HCT116 (cell line): ENCODE results near the gene FAM83G. TPM values are rescaled to one million over a fixed set of nuclear protein-coding genes. Genes with fewer than 3 reads are reported as not detected.

Experiments used
- ATAC-seq: fragments of 200-7000 bp; cut with Tn5 transposase; 2 replicates; pipeline ENCODE4 v1.9.1; 2020; ENCODE audit warnings: mild to moderate bottlenecking, moderate library complexity
- BruUV-seq: library from RNA; stranded (reverse); fragments of 400-500 nt; replicated peaks from 2 replicates; lab custom pipeline; 2021; lab: Mats Ljungman, UMichigan
- CTCF ChIA-PET: fragments of 300-600 bp; sonication (Branson Sonifier 250); formaldehyde crosslinking; loops from one replicate; lab custom pipeline; 2021; ENCODE audit warnings: antibody characterized with exemption; lab: Charles Lee
- POLR2A ChIA-PET: fragments of 300-600, 350-600 bp; sonication (Branson Sonifier 250); formaldehyde crosslinking; loops from one replicate; lab custom pipeline; 2021; ENCODE audit warnings: antibody characterized with exemption; lab: Charles Lee
- RAD21 ChIA-PET, 2 experiments: fragments of 300-600 bp; sonication (Branson Sonifier 250); formaldehyde crosslinking; loops; one replicate each; lab custom pipeline; 2023; ENCODE audit warnings: low total read pairs in 2 of 2; ENCODE audit not compliant: uncharacterized antibody in 2 of 2, unreplicated experiment in 2 of 2, low non-redundant PET in 1 of 2; lab: Charles Lee
- DNase-seq: peaks from one replicate; pipeline ENCODE4 v3.0.0-alpha.2; 2010; ENCODE audit warnings: low read depth, low spot score
- H2AFZ ChIP-seq: fragments of 200-600 bp; shearing (Covaris generic), sonication (generic); 2 replicates; pipeline ENCODE4 v1.6.1; 2017; ENCODE audit warnings: low read depth, mixed run types, mixed read lengths, antibody characterized with exemption, low read length; ENCODE audit not compliant: poor library complexity, severe bottlenecking
- H3K27ac ChIP-seq: 2 replicates; pipeline ENCODE4 v1.5.1; 2012; ENCODE audit warnings: low read depth, low read length
- H3K27me3 ChIP-seq: fragments of 200-600 bp; sonication (generic); 2 replicates; pipeline ENCODE4 v1.6.1; 2016; ENCODE audit warnings: mixed run types, low read length, mixed read lengths; ENCODE audit not compliant: insufficient read depth
- H3K36me3 ChIP-seq, 2 experiments: fragments of 200-500 bp in 1 of 2; fragments of 200-600 bp in 1 of 2; sonication (Bioruptor generic) in 1 of 2; sonication (generic) in 1 of 2; 2 replicates each; pipeline versions ENCODE4 v1.5.1 to v1.6.1; 2014 to 2016; ENCODE audit warnings: low read length in 2 of 2, inconsistent platforms in 1 of 2, mixed read lengths in 1 of 2, mixed run types in 1 of 2; ENCODE audit not compliant: insufficient read depth in 2 of 2, control insufficient read depth in 1 of 2
- H3K4me1 ChIP-seq, 2 experiments: fragments of 200-600 bp in 1 of 2; sonication (generic) in 1 of 2; 2 replicates each; pipeline versions ENCODE4 v1.5.1 to v1.6.1; 2012 to 2017; ENCODE audit warnings: low read length in 2 of 2, inconsistent platforms in 1 of 2, mild to moderate bottlenecking in 1 of 2, mixed read lengths in 1 of 2, mixed run types in 1 of 2, moderate library complexity in 1 of 2; ENCODE audit not compliant: insufficient read depth in 2 of 2, control insufficient read depth in 1 of 2
- H3K4me2 ChIP-seq: fragments of 200-600 bp; sonication (generic); 2 replicates; pipeline ENCODE4 v1.6.1; 2017; ENCODE audit warnings: mixed run types, low read length, mixed read lengths
- H3K4me3 ChIP-seq, 2 experiments: fragments of 200-600 bp in 1 of 2; sonication (generic) in 1 of 2; replicated peaks in 1 of 2; 2 replicates each; pipeline ENCODE4 v1.5.1; 2011 to 2016; ENCODE audit warnings: low read length in 2 of 2, control low read depth in 1 of 2, low read depth in 1 of 2, mild to moderate bottlenecking in 1 of 2, mixed read lengths in 1 of 2, mixed run types in 1 of 2
- H3K79me2 ChIP-seq: fragments of 200-600 bp; sonication (generic); 2 replicates; pipeline ENCODE4 v1.6.1; 2017; ENCODE audit warnings: mild to moderate bottlenecking, mixed run types, low read length, moderate library complexity, mixed read lengths; ENCODE audit not compliant: insufficient read depth
- H3K9ac ChIP-seq: fragments of 200-600 bp; sonication (generic); 2 replicates; pipeline ENCODE4 v1.6.1; 2016; ENCODE audit warnings: low read length, mixed read lengths
- H3K9me2 ChIP-seq: fragments of 200-600 bp; sonication (generic), shearing (Covaris generic); 2 replicates; pipeline ENCODE4 v1.6.1; 2017; ENCODE audit warnings: mixed run types, mild to moderate bottlenecking, moderate library complexity; ENCODE audit not compliant: insufficient read depth
- H3K9me3 ChIP-seq, 2 experiments: fragments of 200-500 bp in 1 of 2; fragments of 200-600 bp in 1 of 2; sonication (Bioruptor generic) in 1 of 2; sonication (generic) in 1 of 2; 2 replicates each; pipeline ENCODE4 v1.6.1; 2014 to 2017; ENCODE audit warnings: low read length in 2 of 2, mixed read lengths in 2 of 2, inconsistent platforms in 1 of 2, low read depth in 1 of 2, mild to moderate bottlenecking in 1 of 2, mixed run types in 1 of 2, moderate library complexity in 1 of 2; ENCODE audit not compliant: control insufficient read depth in 1 of 2, insufficient read depth in 1 of 2
- H4K20me1 ChIP-seq: fragments of 200-600 bp; sonication (generic), shearing (Covaris generic); 2 replicates; pipeline ENCODE4 v1.6.1; 2017; ENCODE audit warnings: mixed run types, mild to moderate bottlenecking, moderate library complexity; ENCODE audit not compliant: insufficient read depth
- ATF3 ChIP-seq: IDR thresholded peaks from 2 replicates; pipeline ENCODE4 v1.6.1; 2012
- CBX3 ChIP-seq: IDR thresholded peaks from 2 replicates; pipeline ENCODE4 v1.6.1; 2012; ENCODE audit warnings: low read depth
- CEBPB ChIP-seq: IDR thresholded peaks from 2 replicates; pipeline ENCODE4 v1.6.1; 2012; ENCODE audit warnings: low read depth
- CTCF ChIP-seq, 3 experiments: fragments of 200-600 bp in 1 of 3; sonication (generic) in 1 of 3; IDR thresholded peaks in 2 of 3; conservative IDR thresholded peaks in 1 of 3; 2 replicates each; pipeline ENCODE4 v1.5.1; 2012 to 2017; ENCODE audit warnings: low read depth in 2 of 3, low read length in 2 of 3, antibody characterized with exemption in 1 of 3, borderline replicate concordance in 1 of 3, control low read depth in 1 of 3, mild to moderate bottlenecking in 1 of 3, mixed read lengths in 1 of 3, mixed run types in 1 of 3, moderate library complexity in 1 of 3; ENCODE audit not compliant: insufficient read depth in 1 of 3
- EGR1 ChIP-seq: IDR thresholded peaks from 2 replicates; pipeline ENCODE4 v1.6.1; 2012; ENCODE audit warnings: low read depth
- ELF1 ChIP-seq: IDR thresholded peaks from 2 replicates; pipeline ENCODE4 v1.6.1; 2012; ENCODE audit warnings: low read depth, borderline replicate concordance
- FOSL1 ChIP-seq: IDR thresholded peaks from 2 replicates; pipeline ENCODE4 v1.6.1; 2012; ENCODE audit warnings: low read depth
- JUND ChIP-seq: IDR thresholded peaks from 2 replicates; pipeline ENCODE4 v1.6.1; 2012
- MAX ChIP-seq: IDR thresholded peaks from 2 replicates; pipeline ENCODE4 v1.6.1; 2012
- RAD21 ChIP-seq: IDR thresholded peaks from 2 replicates; pipeline ENCODE4 v1.6.1; 2012; ENCODE audit warnings: low read depth, mild to moderate bottlenecking
- REST ChIP-seq: IDR thresholded peaks from 2 replicates; pipeline ENCODE4 v1.6.1; 2012; ENCODE audit warnings: low read depth
- SIN3A ChIP-seq: IDR thresholded peaks from 2 replicates; pipeline ENCODE4 v1.6.1; 2012; ENCODE audit warnings: low read depth
- SP1 ChIP-seq: IDR thresholded peaks from 2 replicates; pipeline ENCODE4 v1.6.1; 2012; ENCODE audit warnings: low read depth
- SRF ChIP-seq: IDR thresholded peaks from 2 replicates; pipeline ENCODE4 v1.6.1; 2012; ENCODE audit warnings: low read depth
- YY1 ChIP-seq: IDR thresholded peaks from 2 replicates; pipeline ENCODE4 v1.6.1; 2011; ENCODE audit warnings: low read length, low read depth, moderate library complexity, mild to moderate bottlenecking; ENCODE audit not compliant: insufficient replicate concordance; ENCODE audit errors: extremely low read depth
- ZFX ChIP-seq: fragments of 450-650 bp; IDR thresholded peaks from 2 replicates; pipeline ENCODE4 v1.6.1; 2017
- intact Hi-C: fragments of 100-400 bp; cut with micrococcal nuclease; formaldehyde crosslinking; loops from 2 replicates; pipeline ENCODE4 v1.10.0; 2022
- total RNA-seq: library from RNA; stranded (reverse); gene quantifications from one replicate; pipeline ENCODE4 v1.2.1, GENCODE V29; 2021; ENCODE audit not compliant: unreplicated experiment

FAM83G gene
- total RNA-seq, 1 experiment from 2014 or later = 33.9 TPM

DNA sequence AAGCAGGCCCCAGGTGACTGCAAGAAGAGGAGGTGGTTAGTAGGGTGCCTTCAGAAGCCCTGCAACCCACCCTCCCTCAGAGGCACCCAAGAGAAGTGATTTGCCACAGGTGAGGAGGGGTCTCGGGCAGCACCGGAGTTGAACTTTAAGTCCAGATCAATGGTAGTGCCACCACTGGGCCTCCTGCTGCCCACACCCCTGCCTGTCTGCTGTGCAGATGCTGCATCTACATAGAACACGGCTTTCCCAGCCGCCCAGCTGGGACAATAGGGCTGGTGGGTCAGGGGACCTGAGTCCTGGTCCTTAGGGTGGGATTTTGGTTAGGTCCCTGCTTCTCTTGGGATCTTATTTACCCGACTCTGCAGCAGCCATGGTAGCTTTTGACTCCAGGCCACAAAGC lies 17.6 kb upstream of the FAM83G start:
- TF ChIP-seq ATF3 (no peak), JUND (no peak)
- TF ChIP-seq, all 23 proteins: peak for 0
- intact Hi-C loops = no loop called here
- Histone ChIP-seq H3K4me3 (no peak overlapping the region), H3K4me1 (peaks cover 0 to 6% of the 10 kb centered on the region in 2 experiments; a peak in 1 of 4 replicates), H3K27ac (no peak overlapping the region), H3K4me2 (no peak overlapping the region), H3K27me3 (no peaks in the 10 kb centered on the region), H3K9ac (no peak overlapping the region), H2AFZ (no peak overlapping the region), H3K9me3 (no peaks in the 10 kb centered on the region), H3K36me3 (no peaks in the 10 kb centered on the region), H3K9me2 (no peaks in the 10 kb centered on the region), H3K79me2 (no peaks in the 10 kb centered on the region), H4K20me1 (no peaks in the 10 kb centered on the region)
- POLR2A ChIA-PET = no interaction called here
- RAD21 ChIA-PET = no interaction called here
- DNase-seq (no peak), ATAC-seq (no peak)
- BruUV-seq = no TSS peak
- CTCF ChIA-PET = interaction anchor here (1.8 kb wide), 1 partner anchor 61 kb away, joined by 5 read pairs; no protein-coding TSS in a partner anchor

DNA sequence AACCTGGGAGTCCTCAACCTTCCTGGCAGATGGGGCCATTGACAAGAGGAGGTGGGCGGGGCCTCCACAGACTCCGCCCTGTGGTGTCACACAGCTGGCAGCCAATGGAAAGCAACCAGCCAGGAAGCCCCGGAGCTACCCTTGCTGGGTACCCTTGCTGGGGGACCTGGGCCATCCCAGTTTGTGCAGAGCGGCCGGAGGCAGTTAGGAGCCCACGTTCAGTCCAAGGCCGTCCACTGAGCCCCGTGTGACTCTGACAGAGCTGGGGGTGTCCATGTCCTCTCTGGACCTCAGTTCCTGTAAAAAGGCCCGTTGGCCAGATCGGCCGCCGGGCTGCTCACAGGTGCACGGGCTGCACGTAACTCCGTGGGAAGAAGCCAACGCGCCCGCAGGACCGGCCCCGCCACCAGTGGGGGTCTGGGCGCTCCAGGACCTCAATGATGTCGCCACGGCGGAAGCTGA lies 17.1 kb upstream of the FAM83G start:
- Histone ChIP-seq H3K9me3 (no peaks in the 10 kb centered on the region), H3K27me3 (no peaks in the 10 kb centered on the region), H2AFZ (no peak overlapping the region), H3K27ac (no peak overlapping the region), H3K9ac (no peak overlapping the region), H3K79me2 (no peaks in the 10 kb centered on the region), H3K4me2 (no peak overlapping the region), H3K36me3 (no peaks in the 10 kb centered on the region), H3K4me1 (peaks cover 0 to 6% of the 10 kb centered on the region in 2 experiments; a peak in 1 of 4 replicates), H4K20me1 (no peaks in the 10 kb centered on the region), H3K4me3 (no peak overlapping the region), H3K9me2 (no peaks in the 10 kb centered on the region)
- DNase-seq (no peak), ATAC-seq (peak; percentile 85)
- no TSS peak for BruUV-seq
- intact Hi-C loops = no loop called here
- ChIA-PET CTCF (interaction anchor here (1.8 kb wide), 1 partner anchor 61 kb away, joined by 5 read pairs; no protein-coding TSS in a partner anchor), POLR2A (no interaction called here), RAD21 (no interaction called here)
- TF ChIP-seq ZFX (no peak), SIN3A (no peak), JUND (no peak), SRF (no peak), CEBPB (no peak), YY1 (no peak), CTCF (IDR thresholded peaks at IDR 0.05 in 2 of 3, conservative IDR thresholded peaks at IDR 0.05 in 1 of 3; ENCODE audit: borderline replicate concordance in 1 of 3, insufficient read depth in 1 of 3, low read depth in 2 of 3, low read length in 2 of 3) (no peak), ELF1 (no peak), REST (no peak), CBX3 (no peak), RAD21 (no peak), SP1 (no peak), ATF3 (no peak), MAX (no peak), EGR1 (no peak), FOSL1 (no peak)
